Lower lobe of right lung (tissue), 2 donors: ENCODE data around the gene TNIK. TPM values are rescaled to one million over a fixed set of nuclear protein-coding genes. Genes with fewer than 3 reads are reported as not detected.

Source experiments
- ATAC-seq, 2 donors: fragments of 200-7000 bp; cut with Tn5 transposase; one replicate each; pipeline ENCODE4 v1.9.1; 2020 to 2022; ENCODE audit warnings: mild to moderate bottlenecking in 2 of 2, moderate library complexity in 2 of 2
- DNase-seq: peaks from one replicate; pipeline ENCODE4 v3.0.0-alpha.2; 2020
- H3K27ac ChIP-seq: fragments of 200-600 bp; one replicate; pipeline ENCODE4 v1.8.0; 2022
- H3K27me3 ChIP-seq: fragments of 200-600 bp; one replicate; pipeline ENCODE4 v1.8.0; 2022; ENCODE audit warnings: low read depth
- H3K36me3 ChIP-seq: fragments of 200-600 bp; one replicate; pipeline ENCODE4 v1.8.0; 2022; ENCODE audit warnings: mild to moderate bottlenecking
- H3K4me1 ChIP-seq: fragments of 200-600 bp; one replicate; pipeline ENCODE4 v1.8.0; 2022
- H3K4me3 ChIP-seq: fragments of 200-600 bp; one replicate; pipeline ENCODE4 v1.8.0; 2022; ENCODE audit warnings: mild to moderate bottlenecking
- H3K9me3 ChIP-seq: fragments of 200-600 bp; one replicate; pipeline ENCODE4 v1.8.0; 2022
- CTCF ChIP-seq: fragments of 200-600 bp; IDR thresholded peaks from one replicate; pipeline ENCODE4 v1.8.0; 2022; ENCODE audit warnings: antibody characterized with exemption, mild to moderate bottlenecking
- intact Hi-C: fragments of 100-400 bp; cut with DNase I; formaldehyde crosslinking; loops from one replicate; pipeline ENCODE4 v1.11.0; 2022
- total RNA-seq: library from RNA; stranded (reverse); fragmentation: NEBNext Ultra II Directional; extraction: Animal tissue kit (Norgen Biotek cat#: 25700); gene quantifications from one replicate; pipeline ENCODE4 v1.2.1, GENCODE V29; 2021
- donor health status: DM: no; HTN: yes; CAD: no; lungs with severe emphysema.

Gene TNIK
- total RNA-seq, 1 donor from 2014 or later: 29.3 TPM

- no peaks in the 10 kb centered on the region for H3K9me3 ChIP-seq
- no peak overlapping the region for H3K27ac ChIP-seq
- ATAC-seq: no peak
- H3K4me3 ChIP-seq: no peak overlapping the region
- intact Hi-C loops: no loop called here
- no peak for DNase-seq
- H3K4me1 ChIP-seq: no peaks in the 10 kb centered on the region
- H3K27me3 ChIP-seq: no peaks in the 10 kb centered on the region
- no peak for TF ChIP-seq CTCF
- no peaks in the 10 kb centered on the region for H3K36me3 ChIP-seq
Observed at GRCh38 chr3:171439996-171440395, 20.2 kb downstream of the TNIK start.

GRCh38 chr3:171437115-171437756 lies 23.0 kb downstream of the TNIK start:
- ATAC-seq (no peak), DNase-seq (no peak)
- Histone ChIP-seq H3K9me3 (no peaks in the 10 kb centered on the region), H3K27ac (no peak overlapping the region), H3K27me3 (no peaks in the 10 kb centered on the region), H3K4me1 (no peaks in the 10 kb centered on the region), H3K4me3 (no peak overlapping the region), H3K36me3 (no peaks in the 10 kb centered on the region)
- TF ChIP-seq CTCF: no peak
- intact Hi-C loops: no loop called here

- Histone ChIP-seq H3K4me3 (no peak overlapping the region), H3K4me1 (no peaks in the 10 kb centered on the region), H3K27ac (no peak overlapping the region), H3K9me3 (no peaks in the 10 kb centered on the region), H3K27me3 (no peaks in the 10 kb centered on the region), H3K36me3 (no peaks in the 10 kb centered on the region)
- intact Hi-C loops: no loop called here
- no peak for TF ChIP-seq CTCF
- ATAC-seq (no peak), DNase-seq (no peak)
Observed at GRCh38 chr3:171436380-171436779, 23.8 kb downstream of the TNIK start.

- ATAC-seq (no peak), DNase-seq (no peak)
- intact Hi-C loops: no loop called here
- no peak overlapping the region for H3K4me3 ChIP-seq
- no peaks in the 10 kb centered on the region for H3K4me1 ChIP-seq
- no peak overlapping the region for H3K27ac ChIP-seq
- no peaks in the 10 kb centered on the region for H3K9me3 ChIP-seq
- no peaks in the 10 kb centered on the region for H3K27me3 ChIP-seq
- TF ChIP-seq CTCF: no peak
- no peaks in the 10 kb centered on the region for H3K36me3 ChIP-seq
Observed at GRCh38 chr3:171435757-171436156, 24.4 kb downstream of the TNIK start.

GRCh38 chr3:171435143-171435542 lies 25.1 kb downstream of the TNIK start:
- no peak for TF ChIP-seq CTCF
- Histone ChIP-seq H3K4me3 (no peak overlapping the region), H3K27me3 (no peaks in the 10 kb centered on the region), H3K9me3 (no peaks in the 10 kb centered on the region), H3K27ac (no peak overlapping the region), H3K36me3 (no peaks in the 10 kb centered on the region), H3K4me1 (no peaks in the 10 kb centered on the region)
- ATAC-seq (no peak), DNase-seq (no peak)
- intact Hi-C loops: no loop called here
